Left renal cortex interstitium (tissue), 4 donors: ENCODE data around the gene NIPSNAP3A. TPM values are rescaled to one million over a fixed set of nuclear protein-coding genes. Genes with fewer than 3 reads are reported as not detected.

ENCODE experiments used
- DNase-seq, 4 donors: peaks; one replicate each; pipeline ENCODE4 v3.0.0-alpha.2; 2013; ENCODE audit warnings: low read depth in 4 of 4, low spot score in 2 of 4, missing footprints in 1 of 4
- polyA plus RNA-seq, 4 donors: library from polyadenylated mRNA; unstranded; fragments of 120-200 nt; gene quantifications; one replicate each; pipeline ENCODE4 v1.2.1, GENCODE V29; 2013; ENCODE audit not compliant: insufficient read length in 4 of 4

The NIPSNAP3A gene
- polyA plus RNA-seq, 4 donors = 42.5 to 60.2 (median 55.1) TPM

DNA sequence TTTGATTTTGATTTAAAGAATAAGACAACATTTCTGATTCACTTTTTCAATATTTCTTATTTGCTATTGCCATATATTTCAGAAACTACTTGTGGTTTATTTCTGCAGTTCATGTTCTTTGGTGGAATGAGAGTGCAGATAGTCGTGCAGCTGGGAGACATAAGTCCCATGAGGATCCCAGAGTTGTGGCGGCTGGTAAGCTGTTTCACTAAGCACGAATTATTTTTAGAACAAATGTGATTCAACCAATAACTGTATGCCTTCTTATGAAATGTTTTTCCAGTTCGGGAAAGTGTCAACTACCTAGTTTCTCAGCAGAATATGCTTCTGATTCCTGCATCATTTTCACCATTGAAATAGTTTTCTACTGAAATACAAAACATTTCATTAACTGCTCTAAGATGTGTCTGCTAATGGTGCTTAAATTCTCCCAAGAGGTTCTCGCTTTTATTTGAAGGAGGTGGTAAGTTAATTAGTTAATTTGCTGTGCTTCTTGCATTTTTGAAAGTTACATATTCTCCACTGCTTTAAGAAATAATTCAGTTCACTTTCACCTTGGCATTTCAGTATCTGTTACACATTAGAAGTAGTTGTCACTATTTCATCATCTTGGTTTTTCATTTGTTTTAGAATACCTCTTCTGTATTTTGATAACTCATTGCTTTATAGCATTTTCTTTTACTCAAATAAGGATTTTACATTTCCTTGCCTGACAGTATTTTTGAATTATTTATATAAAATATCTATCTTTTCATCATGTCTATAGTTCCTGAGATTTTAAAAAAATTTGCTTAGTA, 25.4 kb downstream of the NIPSNAP3A start:
- no peak for DNase-seq

GRCh38 chr9:104774132-104774531, 26.6 kb downstream of the NIPSNAP3A start:
- DNase-seq = no peak

DNA sequence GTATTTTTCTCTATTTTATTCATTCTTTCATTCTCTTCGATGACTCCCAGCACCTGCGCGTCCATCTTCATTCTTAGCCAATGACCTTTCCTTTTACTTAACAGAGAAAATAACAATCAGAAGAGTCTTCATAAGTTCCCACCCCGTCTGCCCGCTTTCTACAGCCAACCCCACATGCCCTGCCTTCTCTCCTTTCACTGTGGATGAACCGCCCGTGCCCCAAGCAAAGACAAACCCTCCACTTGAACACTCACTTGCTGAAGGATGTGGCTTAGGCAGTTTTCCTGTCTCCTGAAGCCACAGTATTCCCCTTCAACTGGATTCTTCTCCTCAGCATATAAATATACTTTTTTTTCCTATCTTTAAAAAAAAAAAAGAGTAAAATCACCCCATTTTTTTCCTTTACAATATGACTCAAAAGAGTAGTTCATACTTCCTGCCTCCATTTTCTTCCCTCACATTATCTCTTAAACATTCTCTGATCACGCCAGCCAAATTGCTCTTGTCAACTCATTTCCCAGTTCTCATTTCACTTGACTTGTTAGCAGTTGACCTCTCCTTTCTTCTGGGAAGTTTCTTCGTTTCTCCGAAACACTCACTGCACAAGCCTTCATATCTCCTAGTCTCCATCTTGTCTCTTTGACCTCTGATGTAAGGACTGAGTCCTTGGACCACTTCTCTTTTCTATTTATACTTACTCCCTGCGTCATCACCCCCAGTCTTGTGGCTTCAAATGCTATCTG, 27.5 kb downstream of the NIPSNAP3A start:
- no peak for DNase-seq

- no peak for DNase-seq
Observed at GRCh38 chr9:104775574-104775936, 28.1 kb downstream of the NIPSNAP3A start.

DNA sequence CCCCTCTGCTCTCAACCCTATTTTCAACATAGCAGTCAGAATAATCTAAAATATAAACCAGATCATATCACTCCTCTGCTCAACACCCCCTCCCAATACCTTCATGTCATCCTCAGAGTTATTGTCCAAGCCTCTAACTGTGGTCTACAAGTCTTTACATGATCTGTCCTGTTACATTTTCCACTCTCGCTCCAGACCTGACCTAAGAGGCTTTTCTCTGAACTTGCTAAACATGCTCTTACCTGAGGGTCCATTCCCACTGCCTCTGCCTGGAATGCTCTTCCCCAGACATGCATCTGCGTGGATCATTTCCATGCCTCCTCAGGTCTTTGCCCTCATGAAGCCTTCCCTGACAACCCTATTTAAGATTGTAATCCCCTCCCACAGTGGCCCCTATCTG, 28.5 kb downstream of the NIPSNAP3A start:
- DNase-seq = no peak

GRCh38 chr9:104776797-104777196, 29.3 kb downstream of the NIPSNAP3A start:
- no peak for DNase-seq

DNA sequence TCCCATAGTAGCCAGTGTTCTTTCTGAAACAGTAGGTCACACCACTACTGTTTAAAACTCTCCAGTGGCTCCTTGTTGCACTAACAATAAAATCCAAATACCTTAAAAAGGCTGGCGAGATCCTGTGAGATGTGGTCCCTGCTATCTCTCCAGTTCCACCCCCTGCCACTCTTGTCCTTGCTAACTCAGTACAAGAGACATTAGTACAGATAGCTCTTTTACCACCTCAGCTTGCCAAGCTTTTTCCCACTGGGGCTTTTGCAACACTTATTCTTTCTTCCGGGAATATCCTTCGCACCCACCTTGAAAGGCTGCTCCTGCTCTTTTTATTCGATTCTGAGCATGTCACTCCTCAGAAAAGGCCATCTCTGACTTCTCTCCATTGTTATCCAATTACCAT, 31.3 kb downstream of the NIPSNAP3A start:
- DNase-seq = no peak

- no peak for DNase-seq
Observed at GRCh38 chr9:104779334-104779733, 31.9 kb downstream of the NIPSNAP3A start.

DNA sequence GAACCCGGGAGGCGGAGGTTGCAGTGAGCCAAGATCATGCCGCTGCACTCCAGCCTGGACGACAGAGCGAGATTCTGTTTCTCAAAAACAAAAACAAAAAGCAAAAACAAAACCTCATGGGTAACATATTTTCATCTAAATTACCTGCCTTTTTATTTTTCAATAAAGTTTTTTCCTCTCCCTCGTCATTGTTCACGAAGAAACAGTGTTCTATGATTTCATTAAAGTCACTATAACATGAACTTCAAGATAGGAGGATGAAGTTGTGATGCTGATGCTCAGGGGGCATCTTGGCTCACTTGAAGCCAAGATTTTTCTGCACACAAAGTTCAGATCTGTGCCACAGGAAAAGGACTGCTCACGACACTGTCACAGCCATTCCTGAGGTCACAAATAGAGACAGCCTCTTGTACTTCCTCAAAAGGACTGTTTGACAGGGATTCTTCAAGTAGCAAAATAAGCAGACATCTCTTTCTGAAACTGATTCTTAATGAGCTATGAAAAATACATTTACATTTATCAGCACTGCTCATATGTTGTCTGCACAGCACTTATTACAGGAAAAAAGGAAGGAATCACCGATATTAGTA, 32.6 kb downstream of the NIPSNAP3A start:
- no peak for DNase-seq

DNA sequence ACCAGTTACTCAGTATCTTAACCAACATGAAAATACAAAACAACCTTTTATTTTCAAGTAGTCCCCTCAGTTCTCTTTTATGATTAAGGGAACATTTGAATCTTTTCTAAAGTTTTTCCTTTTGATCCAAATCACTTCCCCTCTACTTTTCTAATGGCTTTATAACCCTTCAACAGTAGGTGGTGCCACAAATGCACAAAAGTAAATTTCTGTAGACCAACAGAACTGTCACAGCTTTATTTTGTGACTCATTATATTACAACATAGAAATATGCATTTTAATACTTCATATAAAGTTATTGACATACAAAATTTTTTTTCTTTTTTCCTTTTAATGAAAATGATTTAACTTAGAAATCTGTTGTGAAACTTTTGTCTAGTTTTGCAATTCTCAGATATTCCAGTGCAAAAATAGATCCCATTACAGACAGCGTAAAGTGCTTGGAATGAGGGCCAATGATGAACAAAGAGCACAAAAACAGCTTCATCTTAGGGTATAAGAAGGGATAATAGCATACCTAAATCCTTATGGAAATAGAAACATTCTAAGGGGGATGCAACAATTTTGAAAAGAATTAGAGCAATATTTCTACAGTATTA, 33.4 kb downstream of the NIPSNAP3A start:
- peak in 1 of 4 donors; percentile 27 for DNase-seq

GRCh38 chr9:104783588-104783987, 36.1 kb downstream of the NIPSNAP3A start:
- DNase-seq = no peak

DNA sequence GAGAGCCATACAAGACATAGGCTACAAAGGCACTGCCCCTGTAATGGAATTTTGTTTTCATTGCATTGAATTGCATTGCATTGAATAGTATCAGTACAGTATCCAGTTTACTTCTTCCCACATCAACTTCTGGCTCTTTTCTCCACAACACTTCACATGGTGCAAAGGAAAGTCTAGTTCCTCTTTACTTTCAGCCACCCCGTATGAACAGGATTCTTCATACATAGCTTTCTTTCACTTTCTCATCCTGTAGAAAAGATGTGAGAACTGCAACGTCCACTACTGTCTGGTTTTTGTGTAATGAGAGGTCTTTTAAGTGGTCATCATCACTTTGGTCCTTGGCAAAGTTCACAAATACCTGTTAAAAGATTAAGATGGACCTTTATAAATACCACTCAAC, 36.6 kb downstream of the NIPSNAP3A start:
- DNase-seq = no peak

DNA sequence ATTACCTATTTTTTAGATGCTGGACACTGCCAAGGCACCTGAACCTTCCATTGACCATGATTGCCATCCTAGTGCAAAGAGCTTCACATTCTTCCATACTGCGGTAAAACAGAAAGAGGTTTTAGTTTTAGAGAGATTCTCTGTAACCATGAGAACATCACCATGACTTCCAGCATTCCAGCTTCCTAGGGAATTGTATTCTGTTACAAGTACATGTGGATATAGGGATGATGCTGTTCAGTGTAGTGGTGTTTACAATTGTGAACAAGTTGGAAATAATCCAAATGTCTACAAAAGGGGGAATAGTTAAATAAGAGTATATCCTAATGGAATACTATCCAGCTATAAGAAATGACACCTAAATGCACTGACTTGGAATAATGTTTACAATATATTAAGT, 38.8 kb downstream of the NIPSNAP3A start:
- no peak for DNase-seq

DNA sequence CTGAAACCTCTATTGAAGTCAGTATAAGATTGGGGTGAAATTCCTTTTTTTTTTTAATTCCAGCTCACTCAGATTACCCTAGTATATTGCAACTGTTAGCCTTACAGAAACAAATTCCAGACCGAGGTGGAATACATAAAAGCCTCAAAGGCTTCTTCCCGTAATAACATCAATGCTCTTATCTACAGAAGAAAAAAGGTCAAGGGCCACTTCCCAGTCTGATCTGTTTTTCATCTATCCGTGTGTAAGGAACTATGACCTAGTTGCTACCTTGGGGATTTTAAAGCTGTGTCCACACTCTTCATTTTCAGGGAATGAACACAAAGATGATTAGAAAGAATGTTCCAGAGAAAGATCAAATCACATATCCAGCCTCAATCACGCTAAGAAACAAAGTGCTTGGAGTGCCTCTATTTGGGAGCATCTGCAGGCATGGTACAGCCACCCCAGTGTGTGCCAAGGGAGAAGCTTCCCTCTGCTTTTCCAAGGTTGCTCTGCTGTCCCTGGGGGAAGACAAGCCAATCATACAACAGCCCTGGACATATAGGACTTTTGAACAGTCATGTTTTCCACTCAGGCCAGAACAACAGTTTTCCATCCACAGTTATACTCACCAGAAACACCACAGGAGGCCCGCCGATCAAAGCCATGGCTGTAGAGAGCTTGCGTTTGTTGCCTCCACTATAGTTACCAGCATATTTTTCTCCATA, 40.0 kb downstream of the NIPSNAP3A start:
- no peak for DNase-seq

DNA sequence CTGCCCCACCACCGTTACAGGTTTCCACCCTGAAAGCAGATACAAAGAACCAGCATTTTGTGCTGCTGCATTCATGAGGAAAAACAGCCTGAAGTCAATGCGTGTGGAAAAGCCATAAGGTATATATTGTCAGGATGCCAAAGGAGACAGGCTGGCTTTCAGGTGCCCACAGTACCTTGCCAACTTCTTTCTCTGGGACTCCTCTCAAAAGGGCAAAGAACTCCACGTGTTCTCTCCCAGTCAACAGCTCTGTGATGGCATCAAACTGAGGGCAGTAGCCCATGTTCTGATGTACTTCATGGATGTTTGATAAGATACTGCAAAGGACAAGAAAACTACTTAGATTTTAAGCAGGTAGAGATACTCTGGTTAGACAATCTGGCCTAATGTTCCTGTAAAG, 40.8 kb downstream of the NIPSNAP3A start:
- no peak for DNase-seq

DNA sequence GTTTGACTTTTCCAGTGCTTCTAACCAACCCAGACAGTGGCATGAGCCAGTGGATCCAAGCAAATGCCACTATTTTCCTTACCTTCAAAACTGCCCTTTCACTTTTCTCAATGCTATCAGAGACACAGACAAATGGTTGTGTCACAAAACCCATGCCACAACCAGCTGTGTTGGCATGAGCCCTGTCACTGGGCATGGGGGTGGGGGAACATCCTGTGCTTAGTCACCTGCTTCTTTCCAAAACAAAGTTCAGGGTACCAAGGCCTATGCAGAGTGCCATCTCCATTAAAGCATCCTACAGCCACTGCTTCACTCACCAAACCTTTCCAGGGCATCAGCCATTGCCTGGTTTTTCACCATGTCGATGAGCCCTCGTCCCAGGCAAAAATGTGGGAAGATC, 46.6 kb downstream of the NIPSNAP3A start:
- DNase-seq = no peak

DNA sequence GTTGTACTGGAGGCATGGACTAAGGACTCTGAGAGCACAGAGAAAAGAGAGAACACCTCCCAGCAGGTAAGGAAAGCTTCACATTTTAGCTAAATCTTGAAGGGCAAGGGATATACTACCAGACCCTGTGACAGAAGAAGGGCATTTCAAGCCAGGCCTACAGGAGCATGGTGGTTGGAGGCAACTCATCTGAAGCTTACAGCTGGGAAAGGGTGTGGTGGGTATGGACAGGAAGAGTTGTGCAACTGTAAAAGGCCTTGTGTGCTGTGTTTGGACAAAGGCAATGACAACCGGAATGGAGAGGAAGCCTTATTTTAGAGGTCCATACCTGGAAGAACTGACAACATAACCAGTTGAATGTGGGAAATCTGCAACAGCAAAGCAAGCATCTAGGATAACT, 47.6 kb downstream of the NIPSNAP3A start:
- DNase-seq = no peak

GRCh38 chr9:104795857-104796256, 48.4 kb downstream of the NIPSNAP3A start:
- DNase-seq = no peak

GRCh38 chr9:104798209-104798995, 50.9 kb downstream of the NIPSNAP3A start:
- no peak for DNase-seq
